PC-9 (cell line): ENCODE measurements around the gene GFY.

ENCODE experiments used
- EZH2 ChIP-seq: fragments of 200-600 bp; sonication (generic); IDR thresholded peaks from 2 replicates; pipeline ENCODE4 v1.8.0; 2017; ENCODE audit warnings: antibody characterized with exemption, low read depth
- TF ChIP-seq, protein P1 (sequence below): fragments of 200-600 bp; sonication (generic); conservative IDR thresholded peaks from 2 replicates; pipeline ENCODE4 v1.6.1; 2017; ENCODE audit warnings: mixed run types, antibody characterized with exemption, mild to moderate bottlenecking, moderate library complexity

DNA sequence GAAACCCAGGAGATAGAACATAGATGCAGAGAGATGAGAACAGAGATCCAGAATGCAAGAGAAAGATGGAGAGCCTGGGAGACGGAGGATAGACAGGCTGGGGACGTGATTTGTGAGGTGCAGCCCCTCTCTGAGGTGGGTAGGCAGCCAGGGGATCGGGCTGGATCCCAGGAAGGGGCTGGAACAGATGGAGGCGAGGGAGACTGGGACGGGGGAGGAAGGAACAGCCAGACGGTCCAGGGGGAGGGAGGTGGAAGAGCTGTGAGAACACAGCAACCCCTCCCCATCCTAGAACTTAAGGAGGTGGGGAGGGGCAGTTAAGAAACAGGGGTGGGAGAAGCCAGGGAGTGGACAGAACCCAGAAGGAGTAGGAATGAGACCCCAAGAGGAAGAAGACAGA is 13.1 kb downstream of the GFY start:
- TF ChIP-seq, protein P1, sequence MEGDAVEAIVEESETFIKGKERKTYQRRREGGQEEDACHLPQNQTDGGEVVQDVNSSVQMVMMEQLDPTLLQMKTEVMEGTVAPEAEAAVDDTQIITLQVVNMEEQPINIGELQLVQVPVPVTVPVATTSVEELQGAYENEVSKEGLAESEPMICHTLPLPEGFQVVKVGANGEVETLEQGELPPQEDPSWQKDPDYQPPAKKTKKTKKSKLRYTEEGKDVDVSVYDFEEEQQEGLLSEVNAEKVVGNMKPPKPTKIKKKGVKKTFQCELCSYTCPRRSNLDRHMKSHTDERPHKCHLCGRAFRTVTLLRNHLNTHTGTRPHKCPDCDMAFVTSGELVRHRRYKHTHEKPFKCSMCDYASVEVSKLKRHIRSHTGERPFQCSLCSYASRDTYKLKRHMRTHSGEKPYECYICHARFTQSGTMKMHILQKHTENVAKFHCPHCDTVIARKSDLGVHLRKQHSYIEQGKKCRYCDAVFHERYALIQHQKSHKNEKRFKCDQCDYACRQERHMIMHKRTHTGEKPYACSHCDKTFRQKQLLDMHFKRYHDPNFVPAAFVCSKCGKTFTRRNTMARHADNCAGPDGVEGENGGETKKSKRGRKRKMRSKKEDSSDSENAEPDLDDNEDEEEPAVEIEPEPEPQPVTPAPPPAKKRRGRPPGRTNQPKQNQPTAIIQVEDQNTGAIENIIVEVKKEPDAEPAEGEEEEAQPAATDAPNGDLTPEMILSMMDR: no peak
- TF ChIP-seq EZH2: no peak
